ENCODE measurements around the gene SAMD3. TPM values are rescaled to one million over a fixed set of nuclear protein-coding genes. Genes with fewer than 3 reads are reported as not detected.

Gene SAMD3
- total and polyA plus RNA-seq, 11 donors, result 0.06 to 4.2 (median 0.68) TPM; not detected in 4

- Histone ChIP-seq H3K4me1 (no peaks in the 10 kb centered on the region), H3K27ac (no peak overlapping the region), H3K4me3 (no peak overlapping the region), H3K36me3 (no peaks in the 10 kb centered on the region), H3K27me3 (no peaks in the 10 kb centered on the region), H3K9me3 (no peaks in the 10 kb centered on the region)
- WGBS, 4 donors, result 71 to 83% (median 74%) methylated on average over 2 of the region's 2 CpGs
- intact Hi-C loops (cut with DNase I), result no loop called here
- DNase-seq (no peak), ATAC-seq (no peak)
- TF ChIP-seq, protein P1, sequence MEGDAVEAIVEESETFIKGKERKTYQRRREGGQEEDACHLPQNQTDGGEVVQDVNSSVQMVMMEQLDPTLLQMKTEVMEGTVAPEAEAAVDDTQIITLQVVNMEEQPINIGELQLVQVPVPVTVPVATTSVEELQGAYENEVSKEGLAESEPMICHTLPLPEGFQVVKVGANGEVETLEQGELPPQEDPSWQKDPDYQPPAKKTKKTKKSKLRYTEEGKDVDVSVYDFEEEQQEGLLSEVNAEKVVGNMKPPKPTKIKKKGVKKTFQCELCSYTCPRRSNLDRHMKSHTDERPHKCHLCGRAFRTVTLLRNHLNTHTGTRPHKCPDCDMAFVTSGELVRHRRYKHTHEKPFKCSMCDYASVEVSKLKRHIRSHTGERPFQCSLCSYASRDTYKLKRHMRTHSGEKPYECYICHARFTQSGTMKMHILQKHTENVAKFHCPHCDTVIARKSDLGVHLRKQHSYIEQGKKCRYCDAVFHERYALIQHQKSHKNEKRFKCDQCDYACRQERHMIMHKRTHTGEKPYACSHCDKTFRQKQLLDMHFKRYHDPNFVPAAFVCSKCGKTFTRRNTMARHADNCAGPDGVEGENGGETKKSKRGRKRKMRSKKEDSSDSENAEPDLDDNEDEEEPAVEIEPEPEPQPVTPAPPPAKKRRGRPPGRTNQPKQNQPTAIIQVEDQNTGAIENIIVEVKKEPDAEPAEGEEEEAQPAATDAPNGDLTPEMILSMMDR (IDR thresholded peaks at IDR 0.05), result no peak
- TF ChIP-seq POLR2A (IDR thresholded peaks at IDR 0.05), result no peak
Observed at GRCh38 chr6:130259557-130259956, 36.8 kb upstream of the SAMD3 start.

DNA sequence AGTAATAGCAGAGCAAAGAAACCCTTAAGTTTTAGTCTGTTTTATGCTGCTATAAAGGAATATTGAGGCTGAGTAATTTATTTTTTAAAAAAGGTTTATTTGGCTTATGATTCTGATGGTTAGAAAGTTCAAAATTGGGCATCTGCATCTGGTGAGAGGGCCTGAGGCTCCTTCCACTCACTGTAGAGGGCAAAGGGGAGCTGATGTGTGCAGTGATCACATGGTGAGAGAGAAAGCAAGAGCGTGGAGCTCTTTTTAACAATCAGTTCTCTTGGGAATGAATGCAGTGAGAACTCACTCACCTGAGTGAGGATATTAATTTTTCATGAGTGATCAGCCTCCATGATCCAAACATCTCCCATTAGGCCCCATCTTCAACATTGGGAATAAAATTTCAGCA is 36.4 kb upstream of the SAMD3 start:
- Histone ChIP-seq H3K27ac (no peak overlapping the region), H3K9me3 (no peaks in the 10 kb centered on the region), H3K27me3 (no peaks in the 10 kb centered on the region), H3K4me1 (no peaks in the 10 kb centered on the region), H3K36me3 (no peaks in the 10 kb centered on the region), H3K4me3 (no peak overlapping the region)
- DNase-seq, result no peak
- TF ChIP-seq POLR2A (IDR thresholded peaks at IDR 0.05), result no peak
- TF ChIP-seq, protein P1 (IDR thresholded peaks at IDR 0.05), result no peak
- intact Hi-C loops (cut with DNase I), result no loop called here
- no peak for ATAC-seq
- WGBS, 4 donors, result 43 to 96% (median 72%) methylated on average over 1 of the region's 1 CpG

GRCh38 chr6:130252527-130253237 is 29.9 kb upstream of the SAMD3 start:
- no peaks in the 10 kb centered on the region for H3K27me3 ChIP-seq
- no peak overlapping the region for H3K27ac ChIP-seq
- H3K36me3 ChIP-seq, result no peaks in the 10 kb centered on the region
- no peaks in the 10 kb centered on the region for H3K4me1 ChIP-seq
- 60 to 66% (median 64%) methylated on average over 9 of the region's 9 CpGs for WGBS, 4 donors
- no peak for TF ChIP-seq POLR2A (IDR thresholded peaks at IDR 0.05)
- TF ChIP-seq, protein P1 (IDR thresholded peaks at IDR 0.05), result no peak
- H3K4me3 ChIP-seq, result no peak overlapping the region
- DNase-seq (no peak), ATAC-seq (no peak)
- intact Hi-C loops (cut with DNase I), result no loop called here
- no peaks in the 10 kb centered on the region for H3K9me3 ChIP-seq

DNA sequence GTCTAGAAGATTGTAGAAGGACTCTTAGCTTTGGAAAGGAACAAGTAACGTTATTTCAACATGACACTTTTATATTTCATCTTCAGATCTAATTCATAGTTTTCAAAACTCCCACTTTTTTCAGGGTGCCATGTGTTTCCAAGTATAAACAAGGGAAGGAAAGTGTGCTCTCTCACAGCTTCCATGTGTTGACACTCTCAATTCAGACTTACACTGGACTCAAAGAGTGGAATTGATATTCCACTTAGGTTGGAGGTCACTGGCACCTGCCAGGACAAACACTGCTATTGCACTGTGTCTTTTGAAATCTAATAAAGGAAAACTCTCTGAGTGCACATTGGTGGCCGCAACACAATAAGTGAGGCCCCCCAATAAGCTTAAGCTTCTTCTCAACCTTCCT is 22.5 kb upstream of the SAMD3 start:
- Histone ChIP-seq H3K36me3 (no peaks in the 10 kb centered on the region), H3K9me3 (no peaks in the 10 kb centered on the region), H3K27me3 (no peaks in the 10 kb centered on the region), H3K27ac (no peak overlapping the region), H3K4me1 (no peaks in the 10 kb centered on the region), H3K4me3 (no peak overlapping the region)
- DNase-seq, result no peak
- no peak for TF ChIP-seq POLR2A (IDR thresholded peaks at IDR 0.05)
- WGBS, 4 donors, result 70 to 80% (median 73%) methylated on average over 2 of the region's 2 CpGs
- intact Hi-C loops (cut with DNase I), result no loop called here
- no peak for ATAC-seq

DNA sequence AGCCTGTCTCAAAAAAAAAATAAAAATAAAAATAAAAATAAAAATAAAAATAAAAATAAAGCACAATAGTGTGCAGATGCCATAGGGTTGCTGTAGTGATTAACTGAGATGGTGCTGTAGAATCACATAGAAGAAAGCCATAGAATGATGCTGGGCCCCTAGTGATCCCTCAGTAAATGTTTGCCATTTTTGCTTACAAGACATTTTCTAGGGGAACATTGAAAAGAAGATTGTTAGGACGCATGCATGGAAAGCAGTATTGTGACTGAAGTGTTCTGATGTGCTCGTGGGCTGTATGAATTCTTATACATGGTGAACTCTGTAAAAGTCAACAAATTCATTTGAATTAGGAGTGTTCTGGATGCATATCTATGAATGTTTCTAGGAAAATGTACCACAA is 22.0 kb upstream of the SAMD3 start:
- H3K9me3 ChIP-seq, result no peaks in the 10 kb centered on the region
- ATAC-seq, result no peak
- H3K4me1 ChIP-seq, result no peaks in the 10 kb centered on the region
- no peaks in the 10 kb centered on the region for H3K27me3 ChIP-seq
- intact Hi-C loops (cut with DNase I), result no loop called here
- H3K27ac ChIP-seq, result no peak overlapping the region
- TF ChIP-seq POLR2A (IDR thresholded peaks at IDR 0.05), result no peak
- TF ChIP-seq, protein P1 (IDR thresholded peaks at IDR 0.05), result no peak
- DNase-seq, result no peak
- H3K36me3 ChIP-seq, result no peaks in the 10 kb centered on the region
- H3K4me3 ChIP-seq, result no peak overlapping the region
- WGBS, 4 donors, result 82 to 88% (median 86%) methylated on average over 2 of the region's 2 CpGs

Data from heart left ventricle (tissue), 16 donors.